Measurements from ENCODE around the gene IL5. TPM values are rescaled to one million over a fixed set of nuclear protein-coding genes. Genes with fewer than 3 reads are reported as not detected.
A peak's percentile ranks its signal among the peaks of the same experiment; 100 is the strongest.
"Not testable (repeated sequence)": the region's sequence is repeated elsewhere in the genome, so short reads cannot be mapped to it uniquely, and the experiment has no call there.

IL5 gene
- total and polyA plus RNA-seq, 8 donors, result not detected

GRCh38 chr5:132525299-132525724 is 18.0 kb downstream of the IL5 start:
- TF ChIP-seq CTCF (IDR thresholded peaks at IDR 0.05), result no peak
- TF ChIP-seq POLR2A (IDR thresholded peaks at IDR 0.05), result no peak
- no peak for TF ChIP-seq POLR2AphosphoS5 (IDR thresholded peaks at IDR 0.05)
- no peak for TF ChIP-seq EP300 (IDR thresholded peaks at IDR 0.05)
- intact Hi-C loops (cut with DNase I; ENCODE audit: low total_unique reads), result no loop called here
- no peaks in the 10 kb centered on the region for H3K36me3 ChIP-seq
- no peak overlapping the region for H3K27ac ChIP-seq
- H3K27me3 ChIP-seq, result no peaks in the 10 kb centered on the region
- H3K4me1 ChIP-seq, result peaks cover 0 to 9% (median 7%) of the 10 kb centered on the region in 4 donors
- peaks cover 0 to 3% (median under 1%) of the 10 kb centered on the region in 4 donors for H3K9me3 ChIP-seq
- H3K4me3 ChIP-seq, result no peak overlapping the region
- DNase-seq, result no peak

- H3K27ac ChIP-seq; H3K36me3 ChIP-seq; DNase-seq; H3K4me1 ChIP-seq; intact Hi-C loops (cut with DNase I; ENCODE audit: low total_unique reads); H3K27me3 ChIP-seq; H3K9me3 ChIP-seq; H3K4me3 ChIP-seq: not testable (repeated sequence)
- 84 to 95% (median 89%) methylated on average over 5 of the region's 5 CpGs for WGBS, 5 donors
These were observed 18.4 kb downstream of the IL5 start for GRCh38 chr5:132524877-132525276.

- H3K9me3 ChIP-seq; intact Hi-C loops (cut with DNase I; ENCODE audit: low total_unique reads); DNase-seq; H3K36me3 ChIP-seq; H3K27me3 ChIP-seq; H3K4me1 ChIP-seq; H3K4me3 ChIP-seq; H3K27ac ChIP-seq: not testable (repeated sequence)
- 83 to 100% (median 94%) methylated on average over 1 of the region's 1 CpG for WGBS, 5 donors
These were observed 21.3 kb downstream of the IL5 start for GRCh38 chr5:132522067-132522466.

- intact Hi-C loops (cut with DNase I; ENCODE audit: low total_unique reads); DNase-seq; H3K4me3 ChIP-seq; H3K9me3 ChIP-seq; H3K27me3 ChIP-seq; H3K27ac ChIP-seq; H3K4me1 ChIP-seq; H3K36me3 ChIP-seq: not testable (repeated sequence)
- WGBS, 5 donors, result 87 to 95% (median 91%) methylated on average over 8 to 22 of the region's 25 CpGs
These were observed 29.5 kb downstream of the IL5 start for GRCh38 chr5:132513618-132514336.

GRCh38 chr5:132510076-132510475 is 33.2 kb downstream of the IL5 start:
- Histone ChIP-seq H3K4me3 (no peak overlapping the region), H3K9me3 (no peaks in the 10 kb centered on the region), H3K27me3 (no peaks in the 10 kb centered on the region), H3K4me1 (peaks cover 13 to 17% (median 16%) of the 10 kb centered on the region in 4 donors), H3K36me3 (no peaks in the 10 kb centered on the region), H3K27ac (no peak overlapping the region)
- TF ChIP-seq POLR2A (IDR thresholded peaks at IDR 0.05) (no peak), POLR2AphosphoS5 (IDR thresholded peaks at IDR 0.05) (no peak), EP300 (IDR thresholded peaks at IDR 0.05) (no peak), CTCF (IDR thresholded peaks at IDR 0.05) (no peak)
- intact Hi-C loops (cut with DNase I; ENCODE audit: low total_unique reads), result no loop called here
- DNase-seq, result no peak

GRCh38 chr5:132506094-132506692 is 37.1 kb downstream of the IL5 start:
- no peaks in the 10 kb centered on the region for H3K9me3 ChIP-seq
- H3K4me3 ChIP-seq, result no peak overlapping the region
- peak in 5 of 7 experiments; percentile 34 to 47 (median 45) for TF ChIP-seq CTCF (IDR thresholded peaks at IDR 0.05)
- TF ChIP-seq EP300 (IDR thresholded peaks at IDR 0.05), result no peak
- peak; percentile 14 to 68 (median 21) for TF ChIP-seq POLR2AphosphoS5 (IDR thresholded peaks at IDR 0.05)
- no peaks in the 10 kb centered on the region for H3K27me3 ChIP-seq
- WGBS, 5 donors, result 11 to 22% (median 13%) methylated on average over 1 of the region's 1 CpG
- intact Hi-C loops (cut with DNase I; ENCODE audit: low total_unique reads), result loop anchor here (10.0 kb wide), 1 partner anchor 121 kb away; no protein-coding TSS in a partner anchor
- no peaks in the 10 kb centered on the region for H3K36me3 ChIP-seq
- H3K4me1 ChIP-seq, result peaks cover 35 to 46% (median 43%) of the 10 kb centered on the region in 4 donors
- peak in 1 of 2 donors; percentile 87 for DNase-seq
- peak overlapping the region; percentile 62 to 82 (median 69) for H3K27ac ChIP-seq

All from stomach (tissue), 9 donors.